ENCODE measurements around the gene SERPING1.

The SERPING1 gene

GRCh38 chr11:57598831-57599155, 1.3 kb downstream of the SERPING1 start:
- H3K27me3 Mint-ChIP-seq (ENCODE audit: low read depth, poor library complexity) = no peaks in the 10 kb centered on the region
- peaks cover 71% of the 10 kb centered on the region for H3K4me1 Mint-ChIP-seq
- TF ChIP-seq CTCF (IDR thresholded peaks at IDR 0.05) = no peak
- peak overlapping the region; percentile 97 for H3K27ac Mint-ChIP-seq
- H3K36me3 Mint-ChIP-seq (ENCODE audit: low read depth) = peaks cover 35% of the 10 kb centered on the region
- no peaks in the 10 kb centered on the region for H3K9me3 Mint-ChIP-seq
- peak overlapping the region; percentile 83 for H3K4me3 Mint-ChIP-seq
- no peak for DNase-seq

DNA sequence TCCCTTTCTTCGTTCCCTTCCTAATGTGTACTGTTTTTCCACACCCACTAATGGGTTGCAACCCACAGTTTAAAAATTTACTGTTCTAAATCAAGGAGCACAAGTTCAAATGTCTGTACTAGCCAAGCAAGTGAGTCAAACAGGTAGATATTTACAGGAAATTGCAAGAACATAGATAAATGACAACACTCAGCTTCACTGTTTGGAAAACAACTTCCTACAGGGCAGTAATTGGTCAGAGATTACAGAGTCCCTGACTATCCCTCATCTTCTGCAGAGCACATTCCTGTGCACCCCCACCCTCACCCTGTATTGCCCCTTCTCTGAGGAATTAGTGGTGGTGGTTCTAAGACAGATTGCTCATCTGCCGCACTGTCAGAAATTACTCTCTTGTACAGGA, 1.9 kb downstream of the SERPING1 start:
- H3K9me3 Mint-ChIP-seq = no peaks in the 10 kb centered on the region
- H3K27ac Mint-ChIP-seq = peak overlapping the region; percentile 97
- peaks cover 65% of the 10 kb centered on the region for H3K4me1 Mint-ChIP-seq
- no peak for DNase-seq
- TF ChIP-seq CTCF (IDR thresholded peaks at IDR 0.05) = no peak
- peaks cover 35% of the 10 kb centered on the region for H3K36me3 Mint-ChIP-seq (ENCODE audit: low read depth)
- H3K4me3 Mint-ChIP-seq = peak overlapping the region; percentile 83
- H3K27me3 Mint-ChIP-seq (ENCODE audit: low read depth, poor library complexity) = no peaks in the 10 kb centered on the region

GRCh38 chr11:57601297-57601696, 3.8 kb downstream of the SERPING1 start:
- no peaks in the 10 kb centered on the region for H3K9me3 Mint-ChIP-seq
- H3K27ac Mint-ChIP-seq = peak overlapping the region; percentile 64
- no peak overlapping the region for H3K4me3 Mint-ChIP-seq
- peaks cover 46% of the 10 kb centered on the region for H3K36me3 Mint-ChIP-seq (ENCODE audit: low read depth)
- peaks cover 51% of the 10 kb centered on the region for H3K4me1 Mint-ChIP-seq
- no peaks in the 10 kb centered on the region for H3K27me3 Mint-ChIP-seq (ENCODE audit: low read depth, poor library complexity)
- no peak for TF ChIP-seq CTCF (IDR thresholded peaks at IDR 0.05)
- no peak for DNase-seq

GRCh38 chr11:57604296-57605027, 7.0 kb downstream of the SERPING1 start:
- Mint-ChIP-seq H3K27me3 (ENCODE audit: low read depth, poor library complexity) (no peaks in the 10 kb centered on the region), H3K4me1 (peaks cover 32% of the 10 kb centered on the region), H3K27ac (no peak overlapping the region), H3K9me3 (no peaks in the 10 kb centered on the region), H3K36me3 (ENCODE audit: low read depth) (peaks cover 63% of the 10 kb centered on the region), H3K4me3 (no peak overlapping the region)
- DNase-seq = no peak
- no peak for TF ChIP-seq CTCF (IDR thresholded peaks at IDR 0.05)

DNA sequence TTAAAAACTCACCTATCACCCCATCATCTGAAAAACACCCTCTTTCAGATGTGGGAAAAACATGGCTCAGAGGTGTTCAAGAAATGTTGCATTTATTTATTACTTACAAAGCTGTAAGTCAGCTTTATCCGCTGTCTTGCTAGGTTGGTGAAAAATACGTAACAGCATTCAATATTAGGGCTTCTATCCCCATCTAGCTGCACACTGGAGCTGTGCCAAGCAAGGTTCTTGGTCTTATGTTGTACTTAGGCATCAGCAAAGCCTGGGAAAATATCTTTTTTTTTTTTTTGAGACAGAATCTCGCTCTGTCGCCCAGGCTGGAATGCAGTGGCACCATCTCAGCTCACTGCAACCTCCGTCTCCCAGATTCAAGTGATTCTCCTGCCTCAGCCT, 7.5 kb downstream of the SERPING1 start:
- no peak overlapping the region for H3K4me3 Mint-ChIP-seq
- H3K27ac Mint-ChIP-seq = no peak overlapping the region
- no peak for DNase-seq
- peaks cover 31% of the 10 kb centered on the region for H3K4me1 Mint-ChIP-seq
- no peaks in the 10 kb centered on the region for H3K27me3 Mint-ChIP-seq (ENCODE audit: low read depth, poor library complexity)
- TF ChIP-seq CTCF (IDR thresholded peaks at IDR 0.05) = no peak
- peaks cover 63% of the 10 kb centered on the region for H3K36me3 Mint-ChIP-seq (ENCODE audit: low read depth)
- H3K9me3 Mint-ChIP-seq = no peaks in the 10 kb centered on the region

GRCh38 chr11:57610170-57610569, 12.7 kb downstream of the SERPING1 start:
- Mint-ChIP-seq H3K27ac (no peak overlapping the region), H3K27me3 (ENCODE audit: low read depth, poor library complexity) (no peaks in the 10 kb centered on the region), H3K36me3 (ENCODE audit: low read depth) (peaks cover 83% of the 10 kb centered on the region), H3K4me1 (peaks cover 14% of the 10 kb centered on the region), H3K4me3 (no peak overlapping the region), H3K9me3 (no peaks in the 10 kb centered on the region)
- TF ChIP-seq CTCF (IDR thresholded peaks at IDR 0.05) = no peak
- no peak for DNase-seq
